Transverse colon (tissue), 4 donors: ENCODE results near the gene HTD2. TPM values are rescaled to one million over a fixed set of nuclear protein-coding genes. Genes with fewer than 3 reads are reported as not detected.
"Not testable (repeated sequence)": the region's sequence is repeated elsewhere in the genome, so short reads cannot be mapped to it uniquely, and the experiment has no call there.

Experiments used
- DNase-seq: peaks from one replicate; pipeline ENCODE4 v3.0.0-alpha.2; 2019
- H3K27ac ChIP-seq, 4 donors: fragments of 200-600 bp; sonication (generic); 2 replicates each; pipeline ENCODE4 v1.5.1; 2016 to 2018; ENCODE audit warnings: inconsistent platforms in 4 of 4
- H3K27me3 ChIP-seq: fragments of 200-600 bp; sonication (generic); 2 replicates; pipeline ENCODE4 v1.5.1; 2017; ENCODE audit warnings: inconsistent platforms
- H3K36me3 ChIP-seq, 4 donors: fragments of 200-600 bp; sonication (generic); 2 replicates each; pipeline ENCODE4 v1.5.1; 2017 to 2019; ENCODE audit warnings: inconsistent platforms in 4 of 4
- H3K4me1 ChIP-seq, 4 donors: fragments of 200-600 bp; sonication (generic); 2 replicates each; pipeline ENCODE4 v1.5.1; 2017 to 2020; ENCODE audit warnings: inconsistent platforms in 4 of 4
- H3K4me3 ChIP-seq, 4 donors: fragments of 200-600 bp; sonication (generic); 1 replicate in 1 of 4; 2 replicates in 3 of 4; pipeline versions ENCODE4 v1.5.1 to v1.6.1; 2017 to 2019; ENCODE audit warnings: inconsistent platforms in 4 of 4
- H3K9me3 ChIP-seq, 2 donors: fragments of 200-600 bp; sonication (generic); 2 replicates each; pipeline ENCODE4 v1.5.1; 2017 to 2019; ENCODE audit warnings: inconsistent platforms in 2 of 2
- EP300 ChIP-seq: sonication (generic); formaldehyde crosslinking; IDR thresholded peaks from one replicate; pipeline ENCODE4 v1.6.1; 2017; ENCODE audit warnings: antibody characterized with exemption, low read depth
- POLR2A ChIP-seq: fragments of 450-650 bp; IDR thresholded peaks from one replicate; pipeline ENCODE4 v1.6.1; 2016; ENCODE audit warnings: antibody characterized with exemption, mild to moderate bottlenecking, moderate library complexity
- POLR2AphosphoS5 ChIP-seq, 3 donors: sonication (generic); formaldehyde crosslinking; IDR thresholded peaks; one replicate each; pipeline ENCODE4 v1.6.1; 2016; ENCODE audit warnings: antibody characterized with exemption in 3 of 3
- WGBS, 2 donors: methylation state at CpG; one replicate each; pipeline ENCODE4 v1.1.5; 2018; ENCODE audit warnings: low coverage in 1 of 2; 5-methylcytosine and 5-hydroxymethylcytosine counted together
- in situ Hi-C, 4 donors: fragments of 200-750 bp; cut with MboI; loops; one replicate each; pipeline versions ENCODE4 v1.15.0 to v1.15.1; 2017; ENCODE audit warnings: low sequenced_read_pairs in 3 of 4, low pct_ligation_motif_present in 1 of 4, low pct_unique_long_range_greater_than_20kb in 1 of 4
- intact Hi-C: fragments of 100-400 bp; cut with DNase I; formaldehyde crosslinking; loops from one replicate; pipeline ENCODE4 v1.15.1; 2023; ENCODE audit warnings: low total_unique reads
- total RNA-seq, 4 donors: library from RNA; depleted of rRNA; stranded (reverse); fragments of >200 nt; gene quantifications; one replicate each; pipeline ENCODE4 v1.1.0, GENCODE V29; 2016
- TF ChIP-seq, protein P1 (sequence below), 5 experiments: fragments of 200-600 bp in 3 of 5; fragments of 450-650 bp in 2 of 5; sonication (generic) in 3 of 5; IDR thresholded peaks; 1 replicate in 2 of 5; 2 replicates in 3 of 5; pipeline ENCODE4 v1.5.1; 2016 to 2017; ENCODE audit warnings: antibody characterized with exemption in 5 of 5, inconsistent platforms in 3 of 5, mild to moderate bottlenecking in 2 of 5, moderate library complexity in 1 of 5

HTD2 gene
- total RNA-seq, 4 donors from 2014 or later = 11.1 to 16.9 (median 16.7) TPM; not detected in 1

DNA sequence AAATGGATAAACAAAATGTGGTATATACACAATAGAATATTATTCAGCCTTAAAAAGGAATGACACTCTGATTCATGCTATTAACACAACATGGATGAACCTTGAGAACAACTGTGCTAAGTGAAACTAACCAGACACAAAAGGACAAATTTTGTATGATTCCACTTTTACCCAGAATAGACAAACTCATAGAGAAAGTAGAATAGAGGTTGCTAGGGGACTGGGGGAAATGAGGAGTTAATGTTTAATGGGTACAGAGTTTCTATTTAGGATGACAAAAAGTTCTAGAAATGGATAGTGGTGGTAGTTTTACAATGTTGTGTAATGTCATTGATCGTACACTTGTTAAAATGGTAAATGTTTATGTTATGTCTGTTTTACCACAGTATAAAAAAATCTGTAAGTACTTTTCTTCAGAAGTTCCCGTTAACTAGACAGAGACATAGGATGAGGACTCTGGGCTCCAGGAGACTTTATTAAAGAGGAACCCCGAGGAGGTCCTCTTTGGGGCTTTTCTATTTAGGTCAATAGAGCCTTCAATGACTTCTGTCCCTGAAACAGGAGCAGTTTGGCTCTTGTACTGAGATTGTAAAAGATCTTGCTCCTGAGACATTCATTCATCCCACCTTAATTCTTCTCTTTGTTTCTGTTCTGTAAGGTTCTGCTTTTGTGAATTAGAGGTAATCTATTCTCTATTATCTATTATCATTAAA lies 44.2 kb upstream of the HTD2 start:
- Histone ChIP-seq H3K27ac (no peak overlapping the region), H3K36me3 (peaks cover 0 to 13% (median 4%) of the 10 kb centered on the region in 4 donors), H3K27me3 (no peaks in the 10 kb centered on the region), H3K4me1 (no peaks in the 10 kb centered on the region), H3K4me3 (no peak overlapping the region), H3K9me3 (no peaks in the 10 kb centered on the region)
- in situ Hi-C loops = no loop called here
- no peak for TF ChIP-seq POLR2A
- TF ChIP-seq EP300 = no peak
- TF ChIP-seq POLR2AphosphoS5 (IDR thresholded peaks at IDR 0.05) = no peak
- TF ChIP-seq, protein P1, sequence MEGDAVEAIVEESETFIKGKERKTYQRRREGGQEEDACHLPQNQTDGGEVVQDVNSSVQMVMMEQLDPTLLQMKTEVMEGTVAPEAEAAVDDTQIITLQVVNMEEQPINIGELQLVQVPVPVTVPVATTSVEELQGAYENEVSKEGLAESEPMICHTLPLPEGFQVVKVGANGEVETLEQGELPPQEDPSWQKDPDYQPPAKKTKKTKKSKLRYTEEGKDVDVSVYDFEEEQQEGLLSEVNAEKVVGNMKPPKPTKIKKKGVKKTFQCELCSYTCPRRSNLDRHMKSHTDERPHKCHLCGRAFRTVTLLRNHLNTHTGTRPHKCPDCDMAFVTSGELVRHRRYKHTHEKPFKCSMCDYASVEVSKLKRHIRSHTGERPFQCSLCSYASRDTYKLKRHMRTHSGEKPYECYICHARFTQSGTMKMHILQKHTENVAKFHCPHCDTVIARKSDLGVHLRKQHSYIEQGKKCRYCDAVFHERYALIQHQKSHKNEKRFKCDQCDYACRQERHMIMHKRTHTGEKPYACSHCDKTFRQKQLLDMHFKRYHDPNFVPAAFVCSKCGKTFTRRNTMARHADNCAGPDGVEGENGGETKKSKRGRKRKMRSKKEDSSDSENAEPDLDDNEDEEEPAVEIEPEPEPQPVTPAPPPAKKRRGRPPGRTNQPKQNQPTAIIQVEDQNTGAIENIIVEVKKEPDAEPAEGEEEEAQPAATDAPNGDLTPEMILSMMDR (IDR thresholded peaks at IDR 0.05) = no peak
- intact Hi-C loops = no loop called here
- no peak for DNase-seq
- WGBS, 2 donors = 72 to 76% methylated on average over 2 to 3 of the region's 3 CpGs

DNA sequence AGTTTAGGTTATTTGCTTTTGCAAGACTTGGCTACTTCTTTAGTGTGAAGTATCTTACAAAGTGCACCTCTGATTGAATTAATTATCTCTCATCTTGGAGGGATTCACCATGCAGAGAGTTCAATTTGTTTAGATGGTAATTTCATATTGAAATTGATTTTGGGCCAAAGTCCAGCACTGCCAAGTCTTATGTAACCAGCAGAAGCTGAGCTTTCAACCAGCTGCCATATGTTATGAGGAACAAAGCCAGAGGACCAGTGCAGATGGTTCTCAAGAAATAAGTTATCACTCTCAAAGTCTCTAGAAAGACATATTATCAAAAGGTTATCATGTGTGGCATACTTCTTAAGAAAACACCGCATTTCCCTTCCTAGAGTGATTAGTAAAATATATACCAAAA lies 39.7 kb upstream of the HTD2 start:
- 97 to 100% methylated on average over 1 of the region's 1 CpG for WGBS, 2 donors
- in situ Hi-C loops (no loop called here), intact Hi-C loops (no loop called here)
- DNase-seq = no peak
- H3K4me3 ChIP-seq = no peak overlapping the region
- no peaks in the 10 kb centered on the region for H3K9me3 ChIP-seq
- peaks cover 0 to 16% (median 4%) of the 10 kb centered on the region in 4 donors for H3K36me3 ChIP-seq
- peaks cover 0 to under 1% (median 0%) of the 10 kb centered on the region in 4 donors for H3K4me1 ChIP-seq
- H3K27ac ChIP-seq = no peak overlapping the region
- TF ChIP-seq, protein P1 (IDR thresholded peaks at IDR 0.05) = no peak
- TF ChIP-seq POLR2A (no peak), POLR2AphosphoS5 (IDR thresholded peaks at IDR 0.05) (no peak), EP300 (no peak)
- H3K27me3 ChIP-seq = no peaks in the 10 kb centered on the region

DNA sequence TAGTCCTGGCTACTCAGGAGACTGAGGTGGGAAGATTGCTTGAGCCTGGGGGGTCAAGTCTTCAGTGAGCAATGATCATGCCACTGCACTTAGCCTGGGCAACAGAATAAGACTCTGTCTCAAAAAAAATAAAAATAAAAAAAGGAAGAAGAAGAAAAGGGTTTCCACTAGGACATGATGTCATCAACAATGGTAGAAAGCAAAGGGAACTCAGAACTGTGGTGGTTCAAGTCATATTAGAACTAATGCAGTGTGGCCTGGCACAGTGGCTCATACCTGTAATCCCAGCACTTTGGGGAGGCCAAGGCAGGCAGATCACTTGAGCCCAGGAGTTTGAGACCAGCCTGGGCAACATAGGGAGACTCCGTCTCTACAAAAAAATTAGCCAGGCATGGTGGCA lies 38.8 kb upstream of the HTD2 start:
- in situ Hi-C loops, DNase-seq, intact Hi-C loops, H3K9me3 ChIP-seq, H3K4me3 ChIP-seq, H3K27ac ChIP-seq, H3K27me3 ChIP-seq: not testable (repeated sequence)
- WGBS, 2 donors = 94 to 100% methylated on average over 1 of the region's 1 CpG
- Histone ChIP-seq H3K36me3 (peaks cover 0 to 16% (median 4%) of the 10 kb centered on the region in 4 donors), H3K4me1 (peaks cover 0 to 10% (median 7%) of the 10 kb centered on the region in 4 donors)

DNA sequence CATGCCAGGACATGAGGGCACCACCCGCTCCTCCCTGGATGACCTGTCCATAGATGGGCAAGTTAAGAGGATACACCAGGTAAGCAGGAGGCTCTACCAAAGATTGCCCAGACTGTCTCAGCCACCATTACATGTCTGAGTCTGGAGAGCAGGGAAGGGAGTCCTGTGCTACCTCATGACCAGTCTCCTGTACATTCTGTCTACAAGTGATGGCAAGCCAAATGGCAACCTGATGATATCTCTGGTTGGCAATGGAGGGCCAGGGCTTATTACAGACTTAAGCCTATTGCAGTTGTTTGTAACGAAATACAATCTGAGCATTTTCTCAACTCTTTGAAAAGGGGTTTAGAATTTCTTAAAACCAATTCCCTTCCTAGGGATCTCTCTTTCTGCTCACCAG lies 37.0 kb upstream of the HTD2 start:
- DNase-seq = no peak
- no peaks in the 10 kb centered on the region for H3K27me3 ChIP-seq
- H3K9me3 ChIP-seq = no peaks in the 10 kb centered on the region
- H3K4me1 ChIP-seq = peaks cover 0 to 12% (median 8%) of the 10 kb centered on the region in 4 donors
- H3K27ac ChIP-seq = no peak overlapping the region
- in situ Hi-C loops (no loop called here), intact Hi-C loops (no loop called here)
- WGBS, 2 donors = 86 to 100% methylated on average over 1 to 2 of the region's 2 CpGs
- peaks cover 0 to 16% (median 4%) of the 10 kb centered on the region in 4 donors for H3K36me3 ChIP-seq
- H3K4me3 ChIP-seq = no peak overlapping the region
- TF ChIP-seq EP300 (no peak), POLR2AphosphoS5 (IDR thresholded peaks at IDR 0.05) (no peak), POLR2A (no peak)
- TF ChIP-seq, protein P1 (IDR thresholded peaks at IDR 0.05) = no peak
